ENCODE results near the gene INSYN2B. TPM values are rescaled to one million over a fixed set of nuclear protein-coding genes. Genes with fewer than 3 reads are reported as not detected.

The INSYN2B gene
- total and polyA plus RNA-seq, 2 of the 8 experiments (the other 6 are each of a cell fraction or from before 2014, with no cell fraction given), result not detected

- TF ChIP-seq MAX (IDR thresholded peaks at IDR 0.05) (no peak), CREB1 (IDR thresholded peaks at IDR 0.05) (no peak), ZNF274 (IDR thresholded peaks at IDR 0.05; ENCODE audit: borderline replicate concordance, extremely low read depth, low read length) (no peak), FOSL1 (IDR thresholded peaks at IDR 0.05; ENCODE audit: insufficient read depth, low read depth, low read length) (no peak), JUN (IDR thresholded peaks at IDR 0.05; ENCODE audit: low read depth, low read length) (no peak), CHD7 (IDR thresholded peaks at IDR 0.05; ENCODE audit: insufficient replicate concordance, low read length) (no peak), ATF2 (IDR thresholded peaks at IDR 0.05; ENCODE audit: low read length) (no peak)
Observed at GRCh38 chr5:169871826-169872490, 108.3 kb downstream of the INSYN2B start (continued).
